K562 (cell line): Measurements from ENCODE around the gene NECTIN3. TPM values are rescaled to one million over a fixed set of nuclear protein-coding genes. Genes with fewer than 3 reads are reported as not detected.

ENCODE experiments used
- ATAC-seq: fragments of 200-7000 bp; cut with Tn5 transposase; 3 replicates; pipeline ENCODE4 v1.9.1; 2020; ENCODE audit warnings: moderate library complexity
- BruUV-seq: library from RNA; stranded (reverse); fragments of 400-500 nt; replicated peaks from 2 replicates; lab custom pipeline; 2021; lab: Mats Ljungman, UMichigan
- CTCF ChIA-PET: fragments of 300-600 bp; formaldehyde crosslinking; extraction: SDS; loops from one replicate; lab custom pipeline; 2021; ENCODE audit warnings: low intra/inter-chr PET ratio; lab: Yijun Ruan, JAX
- POLR2A ChIA-PET: fragments of 300-600, 350-650 bp; sonication (Branson Sonifier 250); formaldehyde crosslinking; extraction: SDS; loops from one replicate; lab custom pipeline; 2021; ENCODE audit warnings: antibody characterized with exemption, inconsistent platforms; lab: Yijun Ruan, JAX
- DNase-seq, 4 experiments: peaks; one replicate each; pipeline versions ENCODE4 v3.0.0 to v3.0.0-alpha.2; 2011 to 2018; ENCODE audit warnings: low spot score in 3 of 4, mixed read lengths in 3 of 4; ENCODE audit errors: extremely low read depth in 1 of 4
- FAIRE-seq: peaks from 2 replicates; lab custom pipeline; 2011; peaks lifted over from hg19 to GRCh38; lab: Jason Lieb, UNC
- H2AFZ ChIP-seq: 2 replicates; pipeline ENCODE4 v1.6.0; 2011; ENCODE audit warnings: low read depth, low read length, control low read depth, inconsistent platforms
- H3K27ac ChIP-seq: fragments of 200-600 bp; 3 replicates; pipeline ENCODE4 v1.8.0; 2011; ENCODE audit warnings: low read depth, mild to moderate bottlenecking, control low read depth, inconsistent platforms, low read length, moderate library complexity, mixed read lengths; ENCODE audit errors: extremely low read depth
- H3K27me3 ChIP-seq, 2 experiments: fragments of 300-600 bp in 1 of 2; 2 replicates in 1 of 2; 3 replicates in 1 of 2; pipeline versions ENCODE4 v1.6.0 to v1.8.0; 2011; ENCODE audit warnings: inconsistent platforms in 2 of 2, low read length in 2 of 2, mild to moderate bottlenecking in 1 of 2, mixed read lengths in 1 of 2, moderate library complexity in 1 of 2; ENCODE audit not compliant: control insufficient read depth in 2 of 2, insufficient read depth in 2 of 2
- H3K36me3 ChIP-seq: fragments of 300-600 bp; 3 replicates; pipeline ENCODE4 v1.8.0; 2011; ENCODE audit warnings: mild to moderate bottlenecking, low read length, inconsistent platforms; ENCODE audit not compliant: control insufficient read depth, insufficient read depth
- H3K4me1 ChIP-seq, 2 experiments: fragments of 200-600 bp in 1 of 2; replicated peaks in 1 of 2; 2 replicates in 1 of 2; 3 replicates in 1 of 2; pipeline versions ENCODE4 v1.5.1 to v1.8.0; 2011; ENCODE audit warnings: inconsistent platforms in 2 of 2, low read length in 2 of 2, mild to moderate bottlenecking in 1 of 2, mixed read lengths in 1 of 2, moderate library complexity in 1 of 2; ENCODE audit not compliant: control insufficient read depth in 2 of 2, insufficient read depth in 2 of 2
- H3K4me2 ChIP-seq: 2 replicates; pipeline ENCODE4 v1.6.1; 2011; ENCODE audit warnings: low read length, control low read depth, inconsistent platforms, mixed read lengths; ENCODE audit not compliant: insufficient read depth
- H3K4me3 ChIP-seq: fragments of 200-600 bp; sonication (generic), shearing (Covaris generic); 2 replicates; pipeline ENCODE4 v1.5.1; 2016; ENCODE audit warnings: control low read depth, inconsistent platforms
- H3K79me2 ChIP-seq: fragments of 200-600 bp; 3 replicates; pipeline ENCODE4 v1.8.0; 2011; ENCODE audit warnings: low read length, inconsistent platforms; ENCODE audit not compliant: control insufficient read depth, insufficient read depth
- H3K9ac ChIP-seq, 2 experiments: 2 replicates each; pipeline versions ENCODE4 v1.6.0 to v1.6.1; 2011; ENCODE audit warnings: low read depth in 2 of 2, low read length in 2 of 2, control low read depth in 1 of 2, inconsistent platforms in 1 of 2, mild to moderate bottlenecking in 1 of 2, mixed read lengths in 1 of 2; ENCODE audit not compliant: insufficient read depth in 1 of 2
- H3K9me1 ChIP-seq: one replicate; pipeline ENCODE4 v1.6.0; 2011; ENCODE audit warnings: inconsistent platforms, mild to moderate bottlenecking, low read length, moderate library complexity; ENCODE audit not compliant: control insufficient read depth, insufficient read depth
- H3K9me3 ChIP-seq: replicated peaks from 2 replicates; pipeline ENCODE4 v1.5.1; 2011; ENCODE audit warnings: low read depth, low read length, inconsistent platforms; ENCODE audit not compliant: control insufficient read depth, insufficient read depth
- H4K20me1 ChIP-seq: replicated peaks from 2 replicates; pipeline ENCODE4 v1.6.1; 2011; ENCODE audit warnings: low read length, inconsistent platforms, mixed read lengths; ENCODE audit not compliant: control insufficient read depth, insufficient read depth
- KHSRP ChIP-seq: fragments of 450-650 bp; IDR thresholded peaks from 2 replicates; pipeline ENCODE4 v1.6.1; 2017
- PHF20 ChIP-seq: fragments of 450-650 bp; IDR thresholded peaks from 2 replicates; pipeline ENCODE4 v1.6.1; 2018; ENCODE audit not compliant: partially characterized antibody
- SMC3 ChIP-seq: conservative IDR thresholded peaks from 2 replicates; pipeline ENCODE4 v1.6.1; 2011; ENCODE audit warnings: low read depth, low read length, improper control_type of control experiment; ENCODE audit not compliant: insufficient read depth
- SUPT5H ChIP-seq: fragments of 450-650 bp; IDR thresholded peaks from 2 replicates; pipeline ENCODE4 v1.6.1; 2016
- U2AF1 ChIP-seq: fragments of 200-400 bp; formaldehyde crosslinking; optimal IDR thresholded peaks from 2 replicates; pipeline ENCODE3; 2017; ENCODE audit warnings: mild to moderate bottlenecking, low read depth, low read length, moderate library complexity
- ZNF12 ChIP-seq: sonication (generic); formaldehyde crosslinking; IDR thresholded peaks from 2 replicates; pipeline ENCODE4 v1.4.0; 2020; ENCODE audit warnings: mild to moderate bottlenecking, missing genetic modification reagents
- ZNF41 ChIP-seq: fragments of 250-450 bp; sonication (Bioruptor Pico); conservative IDR thresholded peaks from 2 replicates; pipeline ENCODE4 v1.4.0; 2020; ENCODE audit warnings: mild to moderate bottlenecking
- WGBS: fragments of 100-300 bp; shearing (Covaris generic); methylation state at CpG from one replicate; pipeline ENCODE4 v1.1.6; 2016; ENCODE audit warnings: low coverage, mixed read lengths; ENCODE audit not compliant: insufficient coverage; ENCODE audit errors: missing lambda C conversion rate; 5-methylcytosine and 5-hydroxymethylcytosine counted together
- in situ Hi-C: fragments of 300-500 bp; cut with MboI; formaldehyde crosslinking; loops from 4 replicates; pipeline ENCODE4 v1.15.0; 2018; ENCODE audit warnings: inconsistent platforms, mixed read lengths
- intact Hi-C: fragments of 100-400 bp; cut with micrococcal nuclease; formaldehyde crosslinking; loops from 2 replicates; pipeline ENCODE4 v1.14.2; 2022
- polyA plus RNA-seq, 8 experiments: library from polyadenylated mRNA; depleted of rRNA in 4 of 8; stranded (reverse) in 5 of 8; unstranded in 3 of 8; fragments of >200 nt; fragmentation: Nextera tagmentation in 2 of 8; fragmentation: Illumina TruSeq in 1 of 8; extraction: Ambion mirVana in 2 of 8; extraction: Trizol in 1 of 8; gene quantifications; 2 replicates each; pipeline versions ENCODE4 v1.2.1 to v1.2.3, GENCODE V29; 2011 to 2014; ENCODE audit warnings: inconsistent platforms in 1 of 8, missing spikeins in 1 of 8
- total RNA-seq, 7 experiments: library from RNA; depleted of rRNA in 6 of 7; stranded (reverse); fragments of >200 nt in 6 of 7; fragmentation: Illumina TruSeq in 2 of 7; extraction: Trizol in 2 of 7; gene quantifications; 2 replicates each; pipeline versions ENCODE4 v1.2.1 to v1.2.3, GENCODE V29; 2011 to 2021; ENCODE audit warnings: low replicate concordance in 1 of 7
- TF ChIP-seq, protein P1 (sequence below): fragments of 250-450 bp; sonication (Bioruptor Pico); IDR thresholded peaks from 2 replicates; pipeline ENCODE4 v1.8.0; 2021; ENCODE audit warnings: moderate library complexity, mild to moderate bottlenecking, inconsistent platforms
- TF ChIP-seq, protein P2 (sequence below): fragments of 250-450 bp; sonication (Bioruptor Pico); IDR thresholded peaks from 2 replicates; pipeline ENCODE4 v1.5.0; 2021
- TF ChIP-seq, protein P3 (sequence below): fragments of 450-650 bp; IDR thresholded peaks from 2 replicates; pipeline ENCODE4 v1.7.1; 2018; ENCODE audit warnings: mild to moderate bottlenecking, low read depth; ENCODE audit not compliant: partially characterized antibody
- TF ChIP-seq, protein P4 (sequence below): fragments of 200-800 bp; sonication (Bioruptor generic); IDR thresholded peaks from 2 replicates; pipeline ENCODE4 v1.6.1; 2017; ENCODE audit warnings: missing genetic modification characterization, missing compliant biosample characterization

NECTIN3 gene
- total and polyA plus RNA-seq, 9 of the 15 experiments (the other 6 are each of a cell fraction or from before 2014, with no cell fraction given), result 0.16 TPM; not detected in 8

- 0% methylated on average over 1 of the region's 1 CpG for WGBS
- H3K27ac ChIP-seq, result no peak overlapping the region
- no peak for ATAC-seq
- H3K79me2 ChIP-seq, result no peaks in the 10 kb centered on the region
- no peak for TF ChIP-seq U2AF1
- TF ChIP-seq, protein P1, sequence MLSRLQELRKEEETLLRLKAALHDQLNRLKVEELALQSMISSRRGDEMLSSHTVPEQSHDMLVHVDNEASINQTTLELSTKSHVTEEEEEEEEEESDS, result no peak
- no peak for TF ChIP-seq PHF20
- TF ChIP-seq, all 486 proteins: peak for 0
- intact Hi-C loops, result no loop called here
- Histone ChIP-seq H3K4me3 (no peak overlapping the region), H4K20me1 (no peaks in the 10 kb centered on the region), H3K36me3 (no peaks in the 10 kb centered on the region), H2AFZ (no peak overlapping the region), H3K9me3 (no peaks in the 10 kb centered on the region), H3K4me2 (no peak overlapping the region), H3K4me1 (no peaks in the 10 kb centered on the region), H3K27me3 (no peaks in the 10 kb centered on the region), H3K9me1 (no peaks in the 10 kb centered on the region), H3K9ac (no peak overlapping the region)
- DNase-seq (no peak), FAIRE-seq (no peak)
- POLR2A ChIA-PET, result no interaction called here
- in situ Hi-C loops, result no loop called here
- CTCF ChIA-PET, result no interaction called here
- no TSS peak for BruUV-seq
Observed at GRCh38 chr3:111047812-111048435, 23.7 kb upstream of the NECTIN3 start.

- intact Hi-C loops, result no loop called here
- ChIA-PET POLR2A (no interaction called here), CTCF (no interaction called here)
- Histone ChIP-seq H3K27me3 (no peaks in the 10 kb centered on the region), H3K4me3 (no peak overlapping the region), H3K36me3 (no peaks in the 10 kb centered on the region), H3K79me2 (no peaks in the 10 kb centered on the region), H3K4me1 (no peaks in the 10 kb centered on the region), H3K9ac (no peak overlapping the region), H3K9me1 (no peaks in the 10 kb centered on the region), H3K9me3 (no peaks in the 10 kb centered on the region), H3K4me2 (no peak overlapping the region), H2AFZ (no peak overlapping the region), H3K27ac (no peak overlapping the region), H4K20me1 (no peaks in the 10 kb centered on the region)
- FAIRE-seq, result no peak
- in situ Hi-C loops, result no loop called here
- BruUV-seq, result no TSS peak
- no peak for ATAC-seq
- DNase-seq, result no peak
- TF ChIP-seq ZNF12 (no peak), SUPT5H (no peak), KHSRP (no peak), ZNF41 (CRISPR knock-in tag) (no peak), SMC3 (no peak)
- TF ChIP-seq, protein P2, sequence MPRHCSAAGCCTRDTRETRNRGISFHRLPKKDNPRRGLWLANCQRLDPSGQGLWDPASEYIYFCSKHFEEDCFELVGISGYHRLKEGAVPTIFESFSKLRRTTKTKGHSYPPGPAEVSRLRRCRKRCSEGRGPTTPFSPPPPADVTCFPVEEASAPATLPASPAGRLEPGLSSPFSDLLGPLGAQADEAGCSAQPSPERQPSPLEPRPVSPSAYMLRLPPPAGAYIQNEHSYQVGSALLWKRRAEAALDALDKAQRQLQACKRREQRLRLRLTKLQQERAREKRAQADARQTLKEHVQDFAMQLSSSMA, result no peak
- TF ChIP-seq, protein P3, sequence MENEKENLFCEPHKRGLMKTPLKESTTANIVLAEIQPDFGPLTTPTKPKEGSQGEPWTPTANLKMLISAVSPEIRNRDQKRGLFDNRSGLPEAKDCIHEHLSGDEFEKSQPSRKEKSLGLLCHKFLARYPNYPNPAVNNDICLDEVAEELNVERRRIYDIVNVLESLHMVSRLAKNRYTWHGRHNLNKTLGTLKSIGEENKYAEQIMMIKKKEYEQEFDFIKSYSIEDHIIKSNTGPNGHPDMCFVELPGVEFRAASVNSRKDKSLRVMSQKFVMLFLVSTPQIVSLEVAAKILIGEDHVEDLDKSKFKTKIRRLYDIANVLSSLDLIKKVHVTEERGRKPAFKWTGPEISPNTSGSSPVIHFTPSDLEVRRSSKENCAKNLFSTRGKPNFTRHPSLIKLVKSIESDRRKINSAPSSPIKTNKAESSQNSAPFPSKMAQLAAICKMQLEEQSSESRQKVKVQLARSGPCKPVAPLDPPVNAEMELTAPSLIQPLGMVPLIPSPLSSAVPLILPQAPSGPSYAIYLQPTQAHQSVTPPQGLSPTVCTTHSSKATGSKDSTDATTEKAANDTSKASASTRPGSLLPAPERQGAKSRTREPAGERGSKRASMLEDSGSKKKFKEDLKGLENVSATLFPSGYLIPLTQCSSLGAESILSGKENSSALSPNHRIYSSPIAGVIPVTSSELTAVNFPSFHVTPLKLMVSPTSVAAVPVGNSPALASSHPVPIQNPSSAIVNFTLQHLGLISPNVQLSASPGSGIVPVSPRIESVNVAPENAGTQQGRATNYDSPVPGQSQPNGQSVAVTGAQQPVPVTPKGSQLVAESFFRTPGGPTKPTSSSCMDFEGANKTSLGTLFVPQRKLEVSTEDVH, result no peak
- TF ChIP-seq, protein P4, sequence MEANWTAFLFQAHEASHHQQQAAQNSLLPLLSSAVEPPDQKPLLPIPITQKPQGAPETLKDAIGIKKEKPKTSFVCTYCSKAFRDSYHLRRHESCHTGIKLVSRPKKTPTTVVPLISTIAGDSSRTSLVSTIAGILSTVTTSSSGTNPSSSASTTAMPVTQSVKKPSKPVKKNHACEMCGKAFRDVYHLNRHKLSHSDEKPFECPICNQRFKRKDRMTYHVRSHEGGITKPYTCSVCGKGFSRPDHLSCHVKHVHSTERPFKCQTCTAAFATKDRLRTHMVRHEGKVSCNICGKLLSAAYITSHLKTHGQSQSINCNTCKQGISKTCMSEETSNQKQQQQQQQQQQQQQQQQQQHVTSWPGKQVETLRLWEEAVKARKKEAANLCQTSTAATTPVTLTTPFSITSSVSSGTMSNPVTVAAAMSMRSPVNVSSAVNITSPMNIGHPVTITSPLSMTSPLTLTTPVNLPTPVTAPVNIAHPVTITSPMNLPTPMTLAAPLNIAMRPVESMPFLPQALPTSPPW, result no peak
Observed at GRCh38 chr3:111051354-111051753, 20.3 kb upstream of the NECTIN3 start.
